ENCODE results near the gene DMD. TPM values are rescaled to one million over a fixed set of nuclear protein-coding genes. Genes with fewer than 3 reads are reported as not detected.

Gene DMD
- total RNA-seq, 2 experiments from 2014 or later = 0.20 to 0.47 TPM

DNA sequence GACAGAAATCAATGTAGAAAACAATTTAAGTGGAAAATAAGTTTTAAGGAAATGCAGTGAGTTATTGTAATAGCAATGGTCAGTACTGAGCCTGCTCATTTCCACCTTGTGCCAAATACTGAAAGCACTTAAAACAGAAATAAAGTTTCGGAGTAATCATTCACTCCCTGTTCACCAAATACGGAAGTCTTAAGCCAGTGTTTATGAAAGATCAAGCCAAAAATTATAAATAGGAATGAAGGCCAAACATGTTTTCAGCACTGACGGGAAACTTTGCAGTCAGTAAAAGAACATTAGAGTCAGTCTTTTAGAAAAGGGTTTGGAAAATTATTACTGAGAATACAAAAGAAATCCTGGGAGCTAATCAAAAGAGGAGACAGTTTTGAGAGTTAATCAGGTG lies 178.6 kb downstream of the DMD start:
- no peaks in the 10 kb centered on the region for H3K36me3 ChIP-seq (ENCODE audit: insufficient read depth, low read length)
- Mint-ChIP-seq H3K9me3 (no peaks in the 10 kb centered on the region), H3K36me3 (ENCODE audit: low read depth) (no peaks in the 10 kb centered on the region), H3K4me1 (ENCODE audit: low read depth) (no peaks in the 10 kb centered on the region), H3K27ac (no peak overlapping the region), H3K4me3 (no peak overlapping the region), H3K27me3 (no peaks in the 10 kb centered on the region)
- ATAC-seq (ENCODE audit: poor library complexity) (no peak), DNase-seq (no peak)
- TF ChIP-seq, protein P1, sequence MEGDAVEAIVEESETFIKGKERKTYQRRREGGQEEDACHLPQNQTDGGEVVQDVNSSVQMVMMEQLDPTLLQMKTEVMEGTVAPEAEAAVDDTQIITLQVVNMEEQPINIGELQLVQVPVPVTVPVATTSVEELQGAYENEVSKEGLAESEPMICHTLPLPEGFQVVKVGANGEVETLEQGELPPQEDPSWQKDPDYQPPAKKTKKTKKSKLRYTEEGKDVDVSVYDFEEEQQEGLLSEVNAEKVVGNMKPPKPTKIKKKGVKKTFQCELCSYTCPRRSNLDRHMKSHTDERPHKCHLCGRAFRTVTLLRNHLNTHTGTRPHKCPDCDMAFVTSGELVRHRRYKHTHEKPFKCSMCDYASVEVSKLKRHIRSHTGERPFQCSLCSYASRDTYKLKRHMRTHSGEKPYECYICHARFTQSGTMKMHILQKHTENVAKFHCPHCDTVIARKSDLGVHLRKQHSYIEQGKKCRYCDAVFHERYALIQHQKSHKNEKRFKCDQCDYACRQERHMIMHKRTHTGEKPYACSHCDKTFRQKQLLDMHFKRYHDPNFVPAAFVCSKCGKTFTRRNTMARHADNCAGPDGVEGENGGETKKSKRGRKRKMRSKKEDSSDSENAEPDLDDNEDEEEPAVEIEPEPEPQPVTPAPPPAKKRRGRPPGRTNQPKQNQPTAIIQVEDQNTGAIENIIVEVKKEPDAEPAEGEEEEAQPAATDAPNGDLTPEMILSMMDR (IDR thresholded peaks at IDR 0.05) = no peak
- no peaks in the 10 kb centered on the region for H3K4me1 ChIP-seq (ENCODE audit: insufficient read depth, low read length)
- H3K4me3 ChIP-seq (ENCODE audit: low read length) = no peak overlapping the region
- no peak overlapping the region for H3K27ac ChIP-seq (ENCODE audit: low read depth in 1 of 2, low read length in 2 of 2)
- CTCF ChIA-PET = no interaction called here
- no peaks in the 10 kb centered on the region for H3K27me3 ChIP-seq (ENCODE audit: control insufficient read depth in 1 of 2, insufficient read depth in 2 of 2, low read length in 2 of 2)
- intact Hi-C loops (cut with DNase I, micrococcal nuclease) = no loop called here
- H3K9me3 ChIP-seq (ENCODE audit: control insufficient read depth in 1 of 2, insufficient read depth in 1 of 2, low read length in 2 of 2) = no peaks in the 10 kb centered on the region
- POLR2A ChIA-PET = no interaction called here

DNA sequence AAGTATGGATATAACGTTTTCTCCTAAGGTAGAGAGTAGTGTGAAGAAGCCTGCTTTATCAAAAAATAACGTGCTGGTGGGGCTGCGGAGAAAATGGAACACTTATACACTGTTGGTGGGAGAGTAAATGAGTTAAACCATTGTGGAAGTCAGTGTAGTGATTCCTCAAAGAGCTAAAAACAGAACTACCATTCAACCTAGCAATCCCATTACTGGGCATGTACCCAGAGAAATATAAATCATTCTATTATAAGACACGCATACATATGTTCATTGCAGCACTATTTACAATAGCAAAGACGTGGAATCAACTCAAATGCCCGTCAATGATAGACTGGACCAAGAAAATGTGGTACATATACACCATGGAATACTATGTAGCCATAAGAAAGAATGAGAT lies 196.4 kb downstream of the DMD start:
- TF ChIP-seq, protein P1 (IDR thresholded peaks at IDR 0.05) = no peak
- peaks cover 3% of the 10 kb centered on the region for H3K9me3 Mint-ChIP-seq
- CTCF ChIA-PET = no interaction called here

DNA sequence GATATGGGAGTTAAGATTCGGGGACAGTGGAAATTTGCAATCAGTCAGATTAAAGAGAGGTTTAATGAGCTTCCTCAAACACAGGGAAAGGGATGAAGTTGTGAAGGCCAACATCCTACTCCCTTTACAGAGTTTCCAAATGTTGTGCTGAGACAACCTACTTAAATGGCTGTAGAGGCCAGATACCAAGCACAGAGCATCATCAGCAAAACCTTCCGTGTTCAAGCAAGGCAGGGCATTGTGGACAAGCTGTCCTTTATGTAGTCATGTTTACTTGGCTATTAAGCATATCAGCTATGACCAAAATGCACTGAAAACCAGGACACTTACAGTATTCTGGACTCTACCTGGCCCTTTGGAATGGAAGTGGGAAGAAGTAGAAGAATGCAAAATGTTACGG lies 197.3 kb downstream of the DMD start:
- Mint-ChIP-seq H3K36me3 (ENCODE audit: low read depth) (no peaks in the 10 kb centered on the region), H3K4me1 (ENCODE audit: low read depth) (no peaks in the 10 kb centered on the region), H3K27me3 (no peaks in the 10 kb centered on the region), H3K9me3 (peaks cover 3% of the 10 kb centered on the region), H3K27ac (no peak overlapping the region), H3K4me3 (no peak overlapping the region)
- H3K27ac ChIP-seq (ENCODE audit: low read depth in 1 of 2, low read length in 2 of 2) = no peak overlapping the region
- no peaks in the 10 kb centered on the region for H3K9me3 ChIP-seq (ENCODE audit: control insufficient read depth in 1 of 2, insufficient read depth in 1 of 2, low read length in 2 of 2)
- ATAC-seq (ENCODE audit: poor library complexity) (no peak), DNase-seq (no peak)
- no peaks in the 10 kb centered on the region for H3K36me3 ChIP-seq (ENCODE audit: insufficient read depth, low read length)
- H3K4me3 ChIP-seq (ENCODE audit: low read length) = no peak overlapping the region
- ChIA-PET POLR2A (no interaction called here), CTCF (no interaction called here)
- intact Hi-C loops (cut with DNase I, micrococcal nuclease) = no loop called here
- no peaks in the 10 kb centered on the region for H3K4me1 ChIP-seq (ENCODE audit: insufficient read depth, low read length)
- no peaks in the 10 kb centered on the region for H3K27me3 ChIP-seq (ENCODE audit: control insufficient read depth in 1 of 2, insufficient read depth in 2 of 2, low read length in 2 of 2)
- TF ChIP-seq, protein P1 (IDR thresholded peaks at IDR 0.05) = no peak

More for the DNA sequence above, 196.4 kb downstream of the DMD start:
- Mint-ChIP-seq H3K4me1 (ENCODE audit: low read depth) (no peaks in the 10 kb centered on the region), H3K4me3 (no peak overlapping the region), H3K27ac (no peak overlapping the region), H3K27me3 (no peaks in the 10 kb centered on the region), H3K36me3 (ENCODE audit: low read depth) (no peaks in the 10 kb centered on the region)
- Histone ChIP-seq H3K4me1 (ENCODE audit: insufficient read depth, low read length) (no peaks in the 10 kb centered on the region), H3K4me3 (ENCODE audit: low read length) (no peak overlapping the region), H3K27ac (ENCODE audit: low read depth in 1 of 2, low read length in 2 of 2) (no peak overlapping the region), H3K27me3 (ENCODE audit: control insufficient read depth in 1 of 2, insufficient read depth in 2 of 2, low read length in 2 of 2) (no peaks in the 10 kb centered on the region), H3K36me3 (ENCODE audit: insufficient read depth, low read length) (no peaks in the 10 kb centered on the region), H3K9me3 (ENCODE audit: control insufficient read depth in 1 of 2, insufficient read depth in 1 of 2, low read length in 2 of 2) (no peaks in the 10 kb centered on the region)
- POLR2A ChIA-PET = no interaction called here
- intact Hi-C loops (cut with DNase I, micrococcal nuclease) = no loop called here
- DNase-seq (no peak), ATAC-seq (ENCODE audit: poor library complexity) (no peak)

All from CD4-positive, alpha-beta T cell (primary cell).